Esophagus muscularis mucosa (tissue), 3 donors: ENCODE results near the gene CFAP54.

Experiments used
- POLR2A ChIP-seq: fragments of 450-650 bp; IDR thresholded peaks from one replicate; pipeline ENCODE4 v1.6.1; 2017; ENCODE audit warnings: antibody characterized with exemption, moderate library complexity, mild to moderate bottlenecking, low read depth
- TF ChIP-seq, protein P1 (sequence below), 3 experiments: fragments of 200-600 bp in 2 of 3; fragments of 450-650 bp in 1 of 3; sonication (generic) in 2 of 3; IDR thresholded peaks; one replicate each; pipeline ENCODE4 v1.5.1; 2017 to 2019; ENCODE audit warnings: antibody characterized with exemption in 3 of 3, mild to moderate bottlenecking in 2 of 3, moderate library complexity in 1 of 3

DNA sequence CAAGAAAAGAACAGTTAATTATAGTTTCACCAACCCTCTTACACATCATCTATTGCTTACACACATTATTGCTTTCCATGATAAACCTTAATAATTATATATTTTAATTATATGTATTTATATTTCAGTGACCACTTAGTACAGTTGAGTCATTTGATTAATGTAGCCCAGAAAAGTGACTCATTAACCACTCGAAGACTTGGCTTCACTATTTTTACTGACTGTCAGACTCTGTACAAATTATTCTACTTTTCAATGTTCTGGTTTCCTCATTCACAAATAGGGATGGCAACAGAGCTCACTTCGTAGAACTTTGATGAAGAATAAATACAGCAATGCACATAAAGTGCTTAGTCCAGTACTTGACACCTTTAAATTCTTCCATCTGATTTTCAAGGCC lies 98.3 kb downstream of the CFAP54 start:
- TF ChIP-seq, protein P1, sequence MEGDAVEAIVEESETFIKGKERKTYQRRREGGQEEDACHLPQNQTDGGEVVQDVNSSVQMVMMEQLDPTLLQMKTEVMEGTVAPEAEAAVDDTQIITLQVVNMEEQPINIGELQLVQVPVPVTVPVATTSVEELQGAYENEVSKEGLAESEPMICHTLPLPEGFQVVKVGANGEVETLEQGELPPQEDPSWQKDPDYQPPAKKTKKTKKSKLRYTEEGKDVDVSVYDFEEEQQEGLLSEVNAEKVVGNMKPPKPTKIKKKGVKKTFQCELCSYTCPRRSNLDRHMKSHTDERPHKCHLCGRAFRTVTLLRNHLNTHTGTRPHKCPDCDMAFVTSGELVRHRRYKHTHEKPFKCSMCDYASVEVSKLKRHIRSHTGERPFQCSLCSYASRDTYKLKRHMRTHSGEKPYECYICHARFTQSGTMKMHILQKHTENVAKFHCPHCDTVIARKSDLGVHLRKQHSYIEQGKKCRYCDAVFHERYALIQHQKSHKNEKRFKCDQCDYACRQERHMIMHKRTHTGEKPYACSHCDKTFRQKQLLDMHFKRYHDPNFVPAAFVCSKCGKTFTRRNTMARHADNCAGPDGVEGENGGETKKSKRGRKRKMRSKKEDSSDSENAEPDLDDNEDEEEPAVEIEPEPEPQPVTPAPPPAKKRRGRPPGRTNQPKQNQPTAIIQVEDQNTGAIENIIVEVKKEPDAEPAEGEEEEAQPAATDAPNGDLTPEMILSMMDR (IDR thresholded peaks at IDR 0.05), result no peak
- TF ChIP-seq POLR2A, result no peak
